H1 (cell line): ENCODE measurements around the gene CPEB1. TPM values are rescaled to one million over a fixed set of nuclear protein-coding genes. Genes with fewer than 3 reads are reported as not detected.
A peak's percentile ranks its signal among the peaks of the same experiment; 100 is the strongest.

Experiments used
- CTCF ChIA-PET: fragments of 300-600 bp; sonication (Branson Sonifier 250); formaldehyde crosslinking; loops from one replicate; lab custom pipeline; 2021; ENCODE audit not compliant: partially characterized antibody; lab: Charles Lee
- POLR2A ChIA-PET: fragments of 300-600 bp; sonication (Branson Sonifier 250); formaldehyde crosslinking; loops from one replicate; lab custom pipeline; 2021; ENCODE audit warnings: inconsistent platforms; ENCODE audit not compliant: partially characterized antibody; lab: Charles Lee
- DNase-seq, 2 experiments: peaks; one replicate each; pipeline versions ENCODE4 v3.0.0 to v3.0.0-alpha.2; 2010 to 2022; ENCODE audit warnings: low spot score in 2 of 2, low read depth in 1 of 2, mixed read lengths in 1 of 2
- FAIRE-seq: peaks from 2 replicates; lab custom pipeline; 2011; peaks lifted over from hg19 to GRCh38; lab: Jason Lieb, UNC
- H2AFZ ChIP-seq: 2 replicates; pipeline ENCODE4 v1.8.1; 2012; ENCODE audit warnings: low read length, inconsistent platforms
- H2AK5ac ChIP-seq: 2 replicates; pipeline ENCODE4 v1.6.1; 2013; ENCODE audit warnings: low read depth, low read length
- H2BK120ac ChIP-seq: replicated peaks from 2 replicates; pipeline ENCODE3; 2013; ENCODE audit warnings: low read depth, low read length, inconsistent platforms
- H2BK12ac ChIP-seq: 2 replicates; pipeline ENCODE4 v1.6.1; 2013; ENCODE audit warnings: low read depth, low read length
- H2BK15ac ChIP-seq: 2 replicates; pipeline ENCODE4 v1.6.1; 2013; ENCODE audit warnings: low read length
- H2BK20ac ChIP-seq: 2 replicates; pipeline ENCODE4 v1.6.1; 2013; ENCODE audit warnings: low read length
- H2BK5ac ChIP-seq: 2 replicates; pipeline ENCODE4 v1.6.1; 2013; ENCODE audit warnings: low read depth, low read length
- H3K14ac ChIP-seq: 2 replicates; pipeline ENCODE4 v1.6.1; 2013; ENCODE audit warnings: inconsistent platforms; ENCODE audit not compliant: insufficient read length
- H3K18ac ChIP-seq: 2 replicates; pipeline ENCODE4 v1.6.1; 2013; ENCODE audit warnings: low read length; ENCODE audit errors: extremely low read depth
- H3K23ac ChIP-seq: 2 replicates; pipeline ENCODE4 v1.6.1; 2013; ENCODE audit warnings: inconsistent platforms; ENCODE audit not compliant: insufficient read length
- H3K23me2 ChIP-seq: 2 replicates; pipeline ENCODE4 v1.6.1; 2013; ENCODE audit warnings: low read depth, low read length
- H3K27ac ChIP-seq: 2 replicates; pipeline ENCODE4 v1.6.1; 2011; ENCODE audit warnings: low read depth, low read length, inconsistent platforms
- H3K27me3 ChIP-seq, 4 experiments: replicated peaks in 1 of 4; 1 replicate in 1 of 4; 2 replicates in 3 of 4; pipeline versions ENCODE4 v1.6.1 to v1.8.1; 2011 to 2013; ENCODE audit warnings: low read length in 3 of 4, mild to moderate bottlenecking in 3 of 4, inconsistent platforms in 2 of 4, mixed read lengths in 2 of 4, moderate library complexity in 1 of 4; ENCODE audit not compliant: control insufficient read depth in 3 of 4, insufficient read depth in 3 of 4; ENCODE audit errors: extremely low read depth in 1 of 4
- H3K36me3 ChIP-seq, 4 experiments: 2 replicates each; pipeline versions ENCODE4 v1.6.1 to v1.8.1; 2011 to 2013; ENCODE audit warnings: mild to moderate bottlenecking in 4 of 4, low read length in 3 of 4, moderate library complexity in 2 of 4, control low read depth in 1 of 4, inconsistent platforms in 1 of 4; ENCODE audit not compliant: insufficient read depth in 4 of 4, control insufficient read depth in 2 of 4
- H3K4ac ChIP-seq: replicated peaks from 2 replicates; pipeline ENCODE3; 2013; ENCODE audit warnings: low read length, low read depth, mixed read lengths, inconsistent platforms; ENCODE audit not compliant: insufficient read length
- H3K4me1 ChIP-seq, 4 experiments: replicated peaks in 1 of 4; 1 replicate in 1 of 4; 2 replicates in 3 of 4; pipeline versions ENCODE4 v1.6.1 to v1.8.1; 2011 to 2013; ENCODE audit warnings: low read length in 3 of 4, inconsistent platforms in 2 of 4, mixed read lengths in 1 of 4; ENCODE audit not compliant: insufficient read depth in 4 of 4, control insufficient read depth in 3 of 4
- H3K4me2 ChIP-seq, 2 experiments: 2 replicates each; pipeline versions ENCODE4 v1.6.1 to v1.8.1; 2011 to 2013; ENCODE audit warnings: low read depth in 2 of 2, low read length in 2 of 2, control low read depth in 1 of 2, inconsistent platforms in 1 of 2, mild to moderate bottlenecking in 1 of 2; ENCODE audit not compliant: insufficient read depth in 1 of 2
- H3K4me3 ChIP-seq, 4 experiments: fragments of 200-600, 300-600 bp in 1 of 4; sonication (generic), shearing (Covaris generic), sonication (Bioruptor Twin) in 1 of 4; 2 replicates each; pipeline versions ENCODE4 v1.5.1 to v1.8.1; 2011 to 2016; ENCODE audit warnings: low read length in 4 of 4, low read depth in 3 of 4, control low read depth in 2 of 4, inconsistent platforms in 2 of 4, mild to moderate bottlenecking in 2 of 4, mixed read lengths in 1 of 4, moderate library complexity in 1 of 4; ENCODE audit not compliant: insufficient read depth in 2 of 4; ENCODE audit errors: extremely low read depth in 1 of 4
- H3K56ac ChIP-seq: replicated peaks from 2 replicates; pipeline ENCODE3; 2013; ENCODE audit warnings: low read depth, mild to moderate bottlenecking, mixed read lengths, low read length, inconsistent platforms; ENCODE audit not compliant: insufficient read length
- H3K79me1 ChIP-seq: 2 replicates; pipeline ENCODE4 v1.6.1; 2013; ENCODE audit warnings: low read depth, low read length, control low read depth
- H3K79me2 ChIP-seq, 2 experiments: 2 replicates each; pipeline versions ENCODE4 v1.6.1 to v1.8.1; 2012 to 2013; ENCODE audit warnings: low read length in 2 of 2, mild to moderate bottlenecking in 2 of 2, inconsistent platforms in 1 of 2; ENCODE audit not compliant: insufficient read depth in 2 of 2, control insufficient read depth in 1 of 2
- H3K9ac ChIP-seq, 4 experiments: replicated peaks in 1 of 4; 1 replicate in 1 of 4; 2 replicates in 3 of 4; pipeline versions ENCODE4 v1.6.1 to v1.8.1; 2011 to 2013; ENCODE audit warnings: low read depth in 3 of 4, low read length in 3 of 4, control low read depth in 2 of 4, mild to moderate bottlenecking in 2 of 4, moderate library complexity in 2 of 4, inconsistent platforms in 1 of 4; ENCODE audit errors: extremely low read depth in 1 of 4
- H3K9me3 ChIP-seq, 2 experiments: 2 replicates each; pipeline versions ENCODE4 v1.6.1 to v1.8.1; 2012 to 2013; ENCODE audit warnings: mild to moderate bottlenecking in 2 of 2, moderate library complexity in 2 of 2, control low read depth in 1 of 2, inconsistent platforms in 1 of 2, low read depth in 1 of 2, low read length in 1 of 2, mixed read lengths in 1 of 2; ENCODE audit not compliant: insufficient read depth in 2 of 2
- H4K20me1 ChIP-seq, 2 experiments: replicated peaks in 1 of 2; 2 replicates each; pipeline versions ENCODE3 to v1.8.1; 2011 to 2013; ENCODE audit warnings: inconsistent platforms in 2 of 2, low read length in 2 of 2, mild to moderate bottlenecking in 1 of 2; ENCODE audit not compliant: insufficient read depth in 2 of 2, control insufficient read depth in 1 of 2
- H4K5ac ChIP-seq: 2 replicates; pipeline ENCODE4 v1.6.1; 2013; ENCODE audit warnings: low read length, low read depth, mixed read lengths, inconsistent platforms; ENCODE audit not compliant: insufficient read length
- H4K8ac ChIP-seq: 2 replicates; pipeline ENCODE4 v1.8.0; 2013; ENCODE audit warnings: mild to moderate bottlenecking, moderate library complexity, low read length, inconsistent platforms; ENCODE audit not compliant: insufficient read depth; ENCODE audit errors: extremely low read depth
- H4K91ac ChIP-seq: replicated peaks from 2 replicates; pipeline ENCODE3; 2013; ENCODE audit warnings: low read length, mixed read lengths, inconsistent platforms; ENCODE audit not compliant: insufficient read length
- CTBP2 ChIP-seq: IDR thresholded peaks from 2 replicates; pipeline ENCODE4 v1.7.0; 2011; ENCODE audit warnings: borderline replicate concordance, mild to moderate bottlenecking, moderate library complexity, mixed read lengths, low read length; ENCODE audit not compliant: insufficient read depth, insufficient read length
- CTCF ChIP-seq, 3 experiments: IDR thresholded peaks; 1 replicate in 2 of 3; 2 replicates in 1 of 3; pipeline versions ENCODE4 v1.5.1 to v1.6.1; 2011; ENCODE audit warnings: low read length in 3 of 3, mild to moderate bottlenecking in 3 of 3, inconsistent platforms in 2 of 3, low read depth in 1 of 3, moderate library complexity in 1 of 3; ENCODE audit not compliant: insufficient read depth in 1 of 3; ENCODE audit errors: control extremely low read depth in 1 of 3
- GABPA ChIP-seq: IDR thresholded peaks from 2 replicates; pipeline ENCODE4 v1.6.1; 2011; ENCODE audit warnings: mild to moderate bottlenecking, low read length, moderate library complexity, borderline replicate concordance; ENCODE audit not compliant: insufficient read depth
- GTF2F1 ChIP-seq: IDR thresholded peaks from 2 replicates; pipeline ENCODE4 v1.6.1; 2012; ENCODE audit warnings: low read depth, low read length, improper control_type of control experiment, borderline replicate concordance
- KDM4A ChIP-seq: IDR thresholded peaks from one replicate; pipeline ENCODE4 v1.7.1; 2012; ENCODE audit warnings: low read depth, mild to moderate bottlenecking, moderate library complexity, low read length, inconsistent platforms; ENCODE audit not compliant: severe bottlenecking
- NRF1 ChIP-seq: IDR thresholded peaks from 2 replicates; pipeline ENCODE4 v1.6.1; 2011; ENCODE audit warnings: mild to moderate bottlenecking, low read depth, low read length, improper control_type of control experiment
- POLR2A ChIP-seq, 2 experiments: IDR thresholded peaks; 1 replicate in 1 of 2; 2 replicates in 1 of 2; pipeline ENCODE4 v1.6.1; 2011; ENCODE audit warnings: low read depth in 2 of 2, low read length in 2 of 2, mild to moderate bottlenecking in 2 of 2; ENCODE audit errors: control extremely low read depth in 1 of 2
- YY1 ChIP-seq: IDR thresholded peaks from 2 replicates; pipeline ENCODE4 v1.6.1; 2011; ENCODE audit warnings: low read depth, mild to moderate bottlenecking, low read length
- WGBS, 2 experiments: shearing (Covaris generic) in 1 of 2; methylation state at CpG; one replicate each; pipeline versions ENCODE4 v1.1.6 to v1.1.7; 2013 to 2015; ENCODE audit warnings: low lambda C conversion rate in 2 of 2, mixed read lengths in 2 of 2, inconsistent platforms in 1 of 2, low coverage in 1 of 2, missing lambda C conversion rate in 1 of 2; ENCODE audit not compliant: insufficient replicate concordance in 2 of 2, insufficient coverage in 1 of 2, insufficient read length in 1 of 2; ENCODE audit errors: extremely low coverage in 1 of 2, missing lambda C conversion rate in 1 of 2; 5-methylcytosine and 5-hydroxymethylcytosine counted together
- polyA plus RNA-seq, 7 experiments: library from polyadenylated mRNA; depleted of rRNA in 3 of 7; stranded (reverse) in 5 of 7; unstranded in 2 of 7; fragments of >200 nt in 5 of 7; fragments of 200-250 nt in 2 of 7; gene quantifications; 1 replicate in 5 of 7; 2 replicates in 1 of 7; 4 replicates in 1 of 7; pipeline versions ENCODE4 v1.2.1 to v1.2.3, GENCODE V29; 2011 to 2013; ENCODE audit warnings: missing spikeins in 2 of 7, mixed read lengths in 2 of 7
- total RNA-seq: library from RNA; stranded (reverse); fragmentation: NEBNext Ultra II Directional; extraction: Animal tissue kit (Norgen Biotek cat#: 25700); gene quantifications from 2 replicates; pipeline ENCODE4 v1.2.1, GENCODE V29; 2021

CPEB1 gene
- total and polyA plus RNA-seq, 2 of the 8 experiments (the other 6 are each of a cell fraction or from before 2014, with no cell fraction given) = 4.4 to 4.5 TPM

GRCh38 chr15:82530606-82531379 is 116.4 kb downstream of the CPEB1 start:
- Histone ChIP-seq H3K4me2 (peak overlapping the region; percentile 10 to 84; a peak in 3 of 4 replicates), H3K56ac (no peak overlapping the region), H4K20me1 (peaks cover 2 to 5% of the 10 kb centered on the region in 2 experiments), H3K36me3 (peaks cover 2 to 19% (median 11%) of the 10 kb centered on the region in 4 experiments; a peak in 7 of 8 replicates), H4K5ac (no peak overlapping the region), H3K18ac (no peak overlapping the region), H2BK15ac (no peak overlapping the region), H2BK120ac (no peak overlapping the region), H3K9ac (no peak overlapping the region), H3K23me2 (no peaks in the 10 kb centered on the region), H2AFZ (no peak overlapping the region; the same call in 1 of the 2 replicates), H2BK5ac (0 out of 2 replicates have a peak overlapping the region, but pooled peaks have one; percentile 18), H4K8ac (no peak overlapping the region), H3K4me1 (peaks cover 0 to 2% (median under 1%) of the 10 kb centered on the region in 4 experiments; a peak in 2 of 7 replicates), H3K27ac (no peak overlapping the region; the same call in 1 of the 2 replicates), H3K79me2 (no peaks in the 10 kb centered on the region), H2BK20ac (no peak overlapping the region), H4K91ac (no peak overlapping the region), H3K23ac (no peak overlapping the region), H3K79me1 (no peaks in the 10 kb centered on the region), H3K9me3 (no peaks in the 10 kb centered on the region), H2AK5ac (no peak overlapping the region), H3K4ac (no peak overlapping the region), H2BK12ac (no peak overlapping the region), H3K27me3 (no peaks in the 10 kb centered on the region), H3K4me3 (peak overlapping the region in 3 of 4 experiments; percentile 29 to 36 (median 32); a peak in 4 of 8 replicates), H3K14ac (no peak overlapping the region)
- ChIA-PET POLR2A (interaction anchor here (7.0 kb wide), 1 partner anchor 9 kb away, joined by 125 read pairs; the partner anchor contains the start of gene RPS17), CTCF (interaction anchor here (0.6 to 5.1 kb wide), 29 partner anchors 11 to 496 kb away, joined by 3 to 54 read pairs (median 3); partner anchors contain the start of genes C15orf40 and RPS17)
- FAIRE-seq (peak; percentile 81), DNase-seq (peak in 1 of 2 experiments; percentile 96)
- WGBS, 2 experiments = 19% methylated on average over 9 of the region's 10 CpGs; no CpG with 5 or more reads in 1 of the 2 experiments
- TF ChIP-seq GTF2F1 (0 out of 2 replicates have a peak, but pooled peaks have one; percentile 3), YY1 (no peak), NRF1 (no peak), CTBP2 (no peak), POLR2A (IDR thresholded peaks at IDR 0.05; ENCODE audit: control extremely low read depth in 1 of 2, low read depth in 2 of 2, low read length in 2 of 2) (no peak), CTCF (IDR thresholded peaks at IDR 0.05; ENCODE audit: control extremely low read depth in 1 of 3, insufficient read depth in 1 of 3, low read depth in 1 of 3, low read length in 3 of 3) (peak in 2 of 3 experiments; percentile 70 to 73; a peak in 3 of 4 replicates), KDM4A (peak; percentile 42), GABPA (no peak)
